Measurements from ENCODE around the gene SPRY4. TPM values are rescaled to one million over a fixed set of nuclear protein-coding genes. Genes with fewer than 3 reads are reported as not detected.
"Not testable (repeated sequence)": the region's sequence is repeated elsewhere in the genome, so short reads cannot be mapped to it uniquely, and the experiment has no call there.

The SPRY4 gene
- total RNA-seq, 4 donors from 2014 or later = 15.4 to 29.0 (median 24.5) TPM

GRCh38 chr5:142363619-142363963 is 38.8 kb upstream of the SPRY4 start:
- 94% methylated on average over 5 of the region's 5 CpGs for WGBS
- Histone ChIP-seq H3K9me3 (no peaks in the 10 kb centered on the region), H3K27me3 (no peaks in the 10 kb centered on the region), H3K27ac (replicated peaks in 1 of 4) (peak overlapping the region; percentile 75 to 83 (median 78)), H3K4me1 (peaks cover 17 to 39% (median 29%) of the 10 kb centered on the region in 4 donors), H3K36me3 (no peaks in the 10 kb centered on the region), H3K4me3 (no peak overlapping the region)
- DNase-seq (ENCODE audit: extremely low spot score) = no peak
- intact Hi-C loops (cut with DNase I) = no loop called here
- no peak for TF ChIP-seq CTCF (IDR thresholded peaks at IDR 0.05)
- no peak for TF ChIP-seq POLR2A (IDR thresholded peaks at IDR 0.05; ENCODE audit: low read depth)
- TF ChIP-seq EP300 (IDR thresholded peaks at IDR 0.05) = no peak
- TF ChIP-seq POLR2AphosphoS5 (IDR thresholded peaks at IDR 0.05) = no peak

- Histone ChIP-seq H3K4me1 (peaks cover 31 to 41% (median 36%) of the 10 kb centered on the region in 4 donors), H3K27ac (replicated peaks in 1 of 4) (peak overlapping the region; percentile 75 to 83 (median 78))
- intact Hi-C loops (cut with DNase I); H3K9me3 ChIP-seq; DNase-seq (ENCODE audit: extremely low spot score); H3K36me3 ChIP-seq; H3K4me3 ChIP-seq; H3K27me3 ChIP-seq: not testable (repeated sequence)
- WGBS = 92% methylated on average over 11 of the region's 11 CpGs
Measured at GRCh38 chr5:142362193-142362592, 37.4 kb upstream of the SPRY4 start.

- WGBS = 75% methylated on average over 12 of the region's 12 CpGs
- Histone ChIP-seq H3K4me3 (no peak overlapping the region), H3K4me1 (peaks cover 32 to 50% (median 40%) of the 10 kb centered on the region in 4 donors), H3K36me3 (no peaks in the 10 kb centered on the region), H3K27me3 (no peaks in the 10 kb centered on the region), H3K27ac (replicated peaks in 1 of 4) (no peak overlapping the region), H3K9me3 (no peaks in the 10 kb centered on the region)
- intact Hi-C loops (cut with DNase I) = no loop called here
- no peak for TF ChIP-seq POLR2A (IDR thresholded peaks at IDR 0.05; ENCODE audit: low read depth)
- no peak for TF ChIP-seq CTCF (IDR thresholded peaks at IDR 0.05)
- TF ChIP-seq EP300 (IDR thresholded peaks at IDR 0.05) = no peak
- TF ChIP-seq POLR2AphosphoS5 (IDR thresholded peaks at IDR 0.05) = no peak
- no peak for DNase-seq (ENCODE audit: extremely low spot score)
Measured at GRCh38 chr5:142360607-142361120, 35.8 kb upstream of the SPRY4 start.

GRCh38 chr5:142360051-142360498 is 35.3 kb upstream of the SPRY4 start:
- no peak for DNase-seq (ENCODE audit: extremely low spot score)
- H3K4me3 ChIP-seq = no peak overlapping the region
- WGBS = 88% methylated on average over 1 of the region's 1 CpG
- no peaks in the 10 kb centered on the region for H3K36me3 ChIP-seq
- TF ChIP-seq POLR2A (IDR thresholded peaks at IDR 0.05; ENCODE audit: low read depth) = no peak
- no peak for TF ChIP-seq CTCF (IDR thresholded peaks at IDR 0.05)
- TF ChIP-seq POLR2AphosphoS5 (IDR thresholded peaks at IDR 0.05) = no peak
- TF ChIP-seq EP300 (IDR thresholded peaks at IDR 0.05) = no peak
- H3K27me3 ChIP-seq = no peaks in the 10 kb centered on the region
- intact Hi-C loops (cut with DNase I) = no loop called here
- H3K4me1 ChIP-seq = peaks cover 32 to 50% (median 40%) of the 10 kb centered on the region in 4 donors
- H3K27ac ChIP-seq (replicated peaks in 1 of 4) = no peak overlapping the region
- H3K9me3 ChIP-seq = no peaks in the 10 kb centered on the region

GRCh38 chr5:142358648-142359047 is 33.8 kb upstream of the SPRY4 start:
- Histone ChIP-seq H3K9me3 (no peaks in the 10 kb centered on the region), H3K4me1 (peaks cover 30 to 40% (median 35%) of the 10 kb centered on the region in 4 donors), H3K27me3 (no peaks in the 10 kb centered on the region), H3K27ac (replicated peaks in 1 of 4) (peak overlapping the region in 3 of 4 donors; percentile 88 to 98 (median 93)), H3K4me3 (no peak overlapping the region), H3K36me3 (no peaks in the 10 kb centered on the region)
- DNase-seq (ENCODE audit: extremely low spot score) = no peak
- TF ChIP-seq POLR2A (IDR thresholded peaks at IDR 0.05; ENCODE audit: low read depth) (no peak), EP300 (IDR thresholded peaks at IDR 0.05) (no peak), POLR2AphosphoS5 (IDR thresholded peaks at IDR 0.05) (no peak), CTCF (IDR thresholded peaks at IDR 0.05) (no peak)
- intact Hi-C loops (cut with DNase I) = loop anchor here (10.0 kb wide), 1 partner anchor 186 kb away; no protein-coding TSS in a partner anchor
- WGBS = 95% methylated on average over 5 of the region's 5 CpGs

Data from esophagus muscularis mucosa (tissue), 4 donors.